SK-N-SH (cell line): ENCODE results near the gene ATXN2. TPM values are rescaled to one million over a fixed set of nuclear protein-coding genes. Genes with fewer than 3 reads are reported as not detected.

Experiments used
- CTCF ChIA-PET: fragments of 300-600, 350-600 bp; formaldehyde crosslinking; extraction: SDS; loops from one replicate; lab custom pipeline; 2021; lab: Yijun Ruan, JAX
- POLR2A ChIA-PET: fragments of 350-600 bp; sonication (Branson Sonifier 250); formaldehyde crosslinking; extraction: SDS; loops from one replicate; lab custom pipeline; 2020; ENCODE audit warnings: antibody characterized with exemption, inconsistent platforms; lab: Yijun Ruan, JAX
- DNase-seq: peaks from one replicate; pipeline ENCODE4 v3.0.0; 2012
- H2AFZ ChIP-seq: fragments of 200-600 bp; sonication (generic); 2 replicates; pipeline ENCODE4 v1.8.1; 2016; ENCODE audit warnings: antibody characterized with exemption, mild to moderate bottlenecking, low read depth
- H3F3A ChIP-seq: fragments of 200-600 bp; sonication (generic); replicated peaks from 2 replicates; pipeline ENCODE3; 2016; ENCODE audit warnings: antibody characterized with exemption, mild to moderate bottlenecking; ENCODE audit not compliant: insufficient read depth
- H3K27ac ChIP-seq, 2 experiments: fragments of 200-500 bp in 1 of 2; fragments of 200-600 bp in 1 of 2; sonication (Bioruptor generic) in 1 of 2; sonication (generic), shearing (Covaris generic) in 1 of 2; 2 replicates each; pipeline versions ENCODE4 v1.5.1 to v1.6.1; 2014 to 2016; ENCODE audit warnings: low read depth in 2 of 2, inconsistent platforms in 1 of 2, low read length in 1 of 2, mild to moderate bottlenecking in 1 of 2, mixed read lengths in 1 of 2
- H3K27me3 ChIP-seq: fragments of 200-600 bp; sonication (generic), shearing (Covaris generic); 2 replicates; pipeline ENCODE4 v1.6.1; 2016; ENCODE audit warnings: mixed run types; ENCODE audit not compliant: insufficient read depth
- H3K36me3 ChIP-seq, 2 experiments: fragments of 200-500 bp in 1 of 2; fragments of 200-600 bp in 1 of 2; sonication (Bioruptor generic) in 1 of 2; sonication (generic) in 1 of 2; replicated peaks in 1 of 2; 2 replicates each; pipeline versions ENCODE3 to v1.5.1; 2014 to 2016; ENCODE audit warnings: low read length in 1 of 2, mild to moderate bottlenecking in 1 of 2; ENCODE audit not compliant: insufficient read depth in 2 of 2, control insufficient read depth in 1 of 2
- H3K4me1 ChIP-seq, 2 experiments: fragments of 200-500 bp in 1 of 2; fragments of 200-600 bp in 1 of 2; sonication (Bioruptor generic) in 1 of 2; sonication (generic), shearing (Covaris generic) in 1 of 2; 2 replicates each; pipeline versions ENCODE4 v1.5.1 to v1.6.1; 2014 to 2016; ENCODE audit warnings: low read depth in 1 of 2, low read length in 1 of 2, mixed run types in 1 of 2; ENCODE audit not compliant: insufficient read depth in 2 of 2, control insufficient read depth in 1 of 2
- H3K4me2 ChIP-seq: fragments of 200-600 bp; sonication (generic), shearing (Covaris generic); 2 replicates; pipeline ENCODE4 v1.6.1; 2017; ENCODE audit warnings: mixed run types
- H3K4me3 ChIP-seq, 2 experiments: fragments of 200-500 bp in 1 of 2; fragments of 200-600 bp in 1 of 2; sonication (Bioruptor generic) in 1 of 2; sonication (generic), shearing (Covaris generic) in 1 of 2; 2 replicates each; pipeline versions ENCODE4 v1.5.1 to v1.8.1; 2014 to 2016; ENCODE audit warnings: low read depth in 2 of 2, inconsistent platforms in 1 of 2, low read length in 1 of 2, mild to moderate bottlenecking in 1 of 2, mixed read lengths in 1 of 2, moderate library complexity in 1 of 2
- H3K79me2 ChIP-seq: fragments of 200-600 bp; sonication (generic); 2 replicates; pipeline ENCODE4 v1.8.1; 2017; ENCODE audit warnings: mild to moderate bottlenecking; ENCODE audit not compliant: insufficient read depth
- H3K9ac ChIP-seq: fragments of 200-600 bp; sonication (generic); 2 replicates; pipeline ENCODE4 v1.6.1; 2017; ENCODE audit warnings: mixed run types
- H3K9me2 ChIP-seq: fragments of 200-600 bp; sonication (generic); 2 replicates; pipeline ENCODE4 v1.6.1; 2017; ENCODE audit warnings: mixed run types
- H3K9me3 ChIP-seq: fragments of 200-600 bp; sonication (generic); 2 replicates; pipeline ENCODE4 v1.6.1; 2017; ENCODE audit warnings: mixed run types, mild to moderate bottlenecking, moderate library complexity
- H4K20me1 ChIP-seq: fragments of 200-600 bp; sonication (generic); 2 replicates; pipeline ENCODE4 v1.6.1; 2017; ENCODE audit warnings: mild to moderate bottlenecking, mixed run types; ENCODE audit not compliant: insufficient read depth
- ELF1 ChIP-seq: IDR thresholded peaks from 2 replicates; pipeline ENCODE4 v1.4.0; 2012
- EP300 ChIP-seq, 2 experiments: IDR thresholded peaks; 2 replicates each; pipeline versions ENCODE4 v1.4.0 to v1.6.1; 2012; ENCODE audit warnings: borderline replicate concordance in 1 of 2, low read depth in 1 of 2, low read length in 1 of 2
- EZH2phosphoT487 ChIP-seq: fragments of 200-600 bp; sonication (generic); IDR thresholded peaks from 2 replicates; pipeline ENCODE4 v1.6.1; 2017; ENCODE audit warnings: low read depth, mixed run types, mild to moderate bottlenecking, antibody characterized with exemption, moderate library complexity, borderline replicate concordance
- FOSL2 ChIP-seq: IDR thresholded peaks from 2 replicates; pipeline ENCODE4 v1.4.0; 2012; ENCODE audit warnings: low read depth, mild to moderate bottlenecking, moderate library complexity, borderline replicate concordance
- FOXJ3 ChIP-seq: sonication (generic); formaldehyde crosslinking; IDR thresholded peaks from 2 replicates; pipeline ENCODE4 v1.5.1; 2020; ENCODE audit warnings: mild to moderate bottlenecking, missing genetic modification reagents
- GABPA ChIP-seq: IDR thresholded peaks from 2 replicates; pipeline ENCODE4 v1.4.0; 2012; ENCODE audit warnings: low read depth, mild to moderate bottlenecking
- GATA2 ChIP-seq: sonication (generic); formaldehyde crosslinking; IDR thresholded peaks from 2 replicates; pipeline ENCODE4 v1.5.0; 2020; ENCODE audit warnings: mild to moderate bottlenecking, missing genetic modification reagents
- JUND ChIP-seq: IDR thresholded peaks from 2 replicates; pipeline ENCODE4 v1.4.0; 2012
- MXI1 ChIP-seq: IDR thresholded peaks from 2 replicates; pipeline ENCODE4 v1.6.1; 2012; ENCODE audit warnings: mild to moderate bottlenecking, low read depth, low read length, improper control_type of control experiment
- POLR2AphosphoS5 ChIP-seq: IDR thresholded peaks from 2 replicates; pipeline ENCODE4 v1.6.1; 2012; ENCODE audit warnings: low read depth, low read length
- RAD21 ChIP-seq: IDR thresholded peaks from 2 replicates; pipeline ENCODE4 v1.6.1; 2012; ENCODE audit warnings: mild to moderate bottlenecking, low read length
- RCOR1 ChIP-seq: fragments of 150-350 bp; IDR thresholded peaks from 2 replicates; pipeline ENCODE4 v1.6.1; 2017; ENCODE audit warnings: antibody characterized with exemption, low read length
- RFX5 ChIP-seq: IDR thresholded peaks from 2 replicates; pipeline ENCODE4 v1.6.1; 2012; ENCODE audit warnings: mild to moderate bottlenecking, improper control_type of control experiment, low read length
- RXRA ChIP-seq: IDR thresholded peaks from 2 replicates; pipeline ENCODE4 v1.4.0; 2012; ENCODE audit warnings: low read depth, mild to moderate bottlenecking, borderline replicate concordance
- SIN3A ChIP-seq: IDR thresholded peaks from 2 replicates; pipeline ENCODE4 v1.6.1; 2012; ENCODE audit warnings: low read depth, mild to moderate bottlenecking, low read length, moderate library complexity, borderline replicate concordance
- TEAD4 ChIP-seq: IDR thresholded peaks from 2 replicates; pipeline ENCODE4 v1.4.0; 2012; ENCODE audit warnings: mild to moderate bottlenecking, borderline replicate concordance; ENCODE audit not compliant: insufficient read depth
- YY1 ChIP-seq: IDR thresholded peaks from 2 replicates; pipeline ENCODE4 v1.4.0; 2012; ENCODE audit warnings: low read depth, mild to moderate bottlenecking
- WGBS: methylation state at CpG from one replicate; pipeline ENCODE4 v1.1.6; 2017; ENCODE audit warnings: low lambda C conversion rate; 5-methylcytosine and 5-hydroxymethylcytosine counted together
- polyA plus RNA-seq, 3 experiments: library from polyadenylated mRNA; depleted of rRNA; stranded (reverse); fragments of >200 nt; gene quantifications; 2 replicates each; pipeline ENCODE4 v1.2.3, GENCODE V29; 2012
- TF ChIP-seq, protein P1 (sequence below): IDR thresholded peaks from 2 replicates; pipeline ENCODE4 v1.4.0; 2012; ENCODE audit warnings: low read depth, borderline replicate concordance
- TF ChIP-seq, protein P2 (sequence below): fragments of 150-350 bp; IDR thresholded peaks from 2 replicates; pipeline ENCODE4 v1.6.1; 2017; ENCODE audit warnings: antibody characterized with exemption, low read length, low read depth, borderline replicate concordance
- TF ChIP-seq, protein P3 (sequence below): IDR thresholded peaks from 2 replicates; pipeline ENCODE4 v1.6.1; 2012; ENCODE audit warnings: mild to moderate bottlenecking, low read depth, low read length, moderate library complexity

The ATXN2 gene
- polyA plus RNA-seq, 1 of the 3 experiments (the other 2 are of a cell fraction), result 35.7 TPM

DNA sequence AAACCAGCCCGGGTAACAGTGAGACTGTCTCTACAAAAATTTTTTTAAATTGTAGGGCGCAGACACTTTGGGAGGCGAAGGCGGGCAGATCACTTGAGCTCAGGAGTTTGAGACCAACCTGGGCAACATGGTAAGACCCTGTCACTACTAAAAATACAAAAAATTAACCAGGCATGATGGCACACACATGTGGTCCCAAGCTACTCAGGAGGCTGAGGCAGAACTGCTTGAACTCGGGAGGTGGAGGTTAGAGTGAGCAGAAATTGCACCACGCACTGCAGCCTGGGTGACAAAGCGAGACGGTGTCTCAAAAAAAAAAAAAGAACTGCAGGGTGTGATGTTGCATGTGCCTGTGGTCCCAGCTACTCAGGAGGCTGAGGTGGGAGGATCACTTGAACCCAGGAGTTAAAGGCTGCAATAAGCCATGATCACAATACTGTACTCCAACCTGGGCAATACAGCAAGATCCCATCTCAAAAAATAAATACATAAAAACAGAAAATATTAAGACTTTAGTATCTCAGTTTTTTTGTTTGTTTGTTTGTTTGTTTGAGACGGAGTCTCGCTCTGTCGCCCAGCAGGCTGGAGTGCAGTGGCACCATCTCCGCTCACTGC lies 16.9 kb downstream of the ATXN2 start:
- H3K27me3 ChIP-seq, result no peaks in the 10 kb centered on the region
- 96% methylated on average over 12 of the region's 12 CpGs for WGBS
- CTCF ChIA-PET, result no interaction called here
- no peak for DNase-seq
- no peak overlapping the region for H3K4me2 ChIP-seq
- 0 out of 4 replicates have a peak, but pooled peaks cover 0 to 5% of the 10 kb centered on the region in 2 experiments for H3K4me1 ChIP-seq
- no peaks in the 10 kb centered on the region for H3K36me3 ChIP-seq
- no peaks in the 10 kb centered on the region for H3K9me3 ChIP-seq
- TF ChIP-seq, protein P1, sequence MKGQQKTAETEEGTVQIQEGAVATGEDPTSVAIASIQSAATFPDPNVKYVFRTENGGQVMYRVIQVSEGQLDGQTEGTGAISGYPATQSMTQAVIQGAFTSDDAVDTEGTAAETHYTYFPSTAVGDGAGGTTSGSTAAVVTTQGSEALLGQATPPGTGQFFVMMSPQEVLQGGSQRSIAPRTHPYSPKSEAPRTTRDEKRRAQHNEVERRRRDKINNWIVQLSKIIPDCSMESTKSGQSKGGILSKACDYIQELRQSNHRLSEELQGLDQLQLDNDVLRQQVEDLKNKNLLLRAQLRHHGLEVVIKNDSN, result no peak
- no peak for TF ChIP-seq ELF1
- no peak for TF ChIP-seq POLR2AphosphoS5
- TF ChIP-seq FOSL2, result no peak
- TF ChIP-seq, protein P2, sequence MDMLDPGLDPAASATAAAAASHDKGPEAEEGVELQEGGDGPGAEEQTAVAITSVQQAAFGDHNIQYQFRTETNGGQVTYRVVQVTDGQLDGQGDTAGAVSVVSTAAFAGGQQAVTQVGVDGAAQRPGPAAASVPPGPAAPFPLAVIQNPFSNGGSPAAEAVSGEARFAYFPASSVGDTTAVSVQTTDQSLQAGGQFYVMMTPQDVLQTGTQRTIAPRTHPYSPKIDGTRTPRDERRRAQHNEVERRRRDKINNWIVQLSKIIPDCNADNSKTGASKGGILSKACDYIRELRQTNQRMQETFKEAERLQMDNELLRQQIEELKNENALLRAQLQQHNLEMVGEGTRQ, result no peak
- TF ChIP-seq YY1, result no peak
- TF ChIP-seq RFX5, result no peak
- TF ChIP-seq EP300 (IDR thresholded peaks at IDR 0.05; ENCODE audit: borderline replicate concordance in 1 of 2, low read depth in 1 of 2, low read length in 1 of 2), result no peak
- no peak for TF ChIP-seq EZH2phosphoT487
- TF ChIP-seq, protein P3, sequence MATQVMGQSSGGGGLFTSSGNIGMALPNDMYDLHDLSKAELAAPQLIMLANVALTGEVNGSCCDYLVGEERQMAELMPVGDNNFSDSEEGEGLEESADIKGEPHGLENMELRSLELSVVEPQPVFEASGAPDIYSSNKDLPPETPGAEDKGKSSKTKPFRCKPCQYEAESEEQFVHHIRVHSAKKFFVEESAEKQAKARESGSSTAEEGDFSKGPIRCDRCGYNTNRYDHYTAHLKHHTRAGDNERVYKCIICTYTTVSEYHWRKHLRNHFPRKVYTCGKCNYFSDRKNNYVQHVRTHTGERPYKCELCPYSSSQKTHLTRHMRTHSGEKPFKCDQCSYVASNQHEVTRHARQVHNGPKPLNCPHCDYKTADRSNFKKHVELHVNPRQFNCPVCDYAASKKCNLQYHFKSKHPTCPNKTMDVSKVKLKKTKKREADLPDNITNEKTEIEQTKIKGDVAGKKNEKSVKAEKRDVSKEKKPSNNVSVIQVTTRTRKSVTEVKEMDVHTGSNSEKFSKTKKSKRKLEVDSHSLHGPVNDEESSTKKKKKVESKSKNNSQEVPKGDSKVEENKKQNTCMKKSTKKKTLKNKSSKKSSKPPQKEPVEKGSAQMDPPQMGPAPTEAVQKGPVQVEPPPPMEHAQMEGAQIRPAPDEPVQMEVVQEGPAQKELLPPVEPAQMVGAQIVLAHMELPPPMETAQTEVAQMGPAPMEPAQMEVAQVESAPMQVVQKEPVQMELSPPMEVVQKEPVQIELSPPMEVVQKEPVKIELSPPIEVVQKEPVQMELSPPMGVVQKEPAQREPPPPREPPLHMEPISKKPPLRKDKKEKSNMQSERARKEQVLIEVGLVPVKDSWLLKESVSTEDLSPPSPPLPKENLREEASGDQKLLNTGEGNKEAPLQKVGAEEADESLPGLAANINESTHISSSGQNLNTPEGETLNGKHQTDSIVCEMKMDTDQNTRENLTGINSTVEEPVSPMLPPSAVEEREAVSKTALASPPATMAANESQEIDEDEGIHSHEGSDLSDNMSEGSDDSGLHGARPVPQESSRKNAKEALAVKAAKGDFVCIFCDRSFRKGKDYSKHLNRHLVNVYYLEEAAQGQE, result no peak
- TF ChIP-seq JUND, result no peak
- no peak for TF ChIP-seq RXRA
- no peak for TF ChIP-seq MXI1
- no peak for TF ChIP-seq RAD21
- TF ChIP-seq SIN3A, result no peak
- no peak for TF ChIP-seq TEAD4
- TF ChIP-seq RCOR1, result no peak
- no peak for TF ChIP-seq FOXJ3 (CRISPR knock-in tag)
- TF ChIP-seq GABPA, result no peak
- TF ChIP-seq GATA2, result no peak
- H3F3A ChIP-seq, result peaks cover 30% of the 10 kb centered on the region
- no peak overlapping the region for H3K4me3 ChIP-seq
- H3K9ac ChIP-seq, result no peak overlapping the region
- peaks cover 99% of the 10 kb centered on the region for H4K20me1 ChIP-seq
- peaks cover 100% of the 10 kb centered on the region for H3K79me2 ChIP-seq
- no peak overlapping the region for H2AFZ ChIP-seq
- POLR2A ChIA-PET, result no interaction called here
- no peak overlapping the region for H3K27ac ChIP-seq
- no peaks in the 10 kb centered on the region for H3K9me2 ChIP-seq
